K562 (cell line): ENCODE results near the gene TCF7. TPM values are rescaled to one million over a fixed set of nuclear protein-coding genes. Genes with fewer than 3 reads are reported as not detected.

Experiments used
- DMBX1 ChIP-seq: fragments of 250-450 bp; sonication (Bioruptor Pico); IDR thresholded peaks from 2 replicates; pipeline ENCODE4 v1.8.0; 2022; ENCODE audit warnings: inconsistent platforms, mild to moderate bottlenecking, moderate library complexity, borderline replicate concordance
- ERF ChIP-seq: fragments of 450-650 bp; formaldehyde crosslinking; IDR thresholded peaks from 2 replicates; pipeline ENCODE4 v1.4.0; 2020; ENCODE audit warnings: mild to moderate bottlenecking, mixed read lengths
- HDAC8 ChIP-seq: fragments of 450-650 bp; IDR thresholded peaks from 2 replicates; pipeline ENCODE4 v1.6.1; 2016; ENCODE audit warnings: mild to moderate bottlenecking, missing genetic modification characterization, moderate library complexity, missing compliant biosample characterization
- PATZ1 ChIP-seq: fragments of 250-450 bp; sonication (Bioruptor Pico); IDR thresholded peaks from 2 replicates; pipeline ENCODE4 v1.5.0; 2020; ENCODE audit warnings: mild to moderate bottlenecking, borderline replicate concordance
- PHB2 ChIP-seq: fragments of 450-650 bp; IDR thresholded peaks from 2 replicates; pipeline ENCODE4 v1.6.1; 2017; ENCODE audit warnings: low read depth
- SMAD4 ChIP-seq: fragments of 250-450 bp; sonication (Bioruptor Pico); conservative IDR thresholded peaks from 2 replicates; pipeline ENCODE4 v1.8.0; 2021; ENCODE audit warnings: inconsistent platforms, mild to moderate bottlenecking, moderate library complexity
- SOX6 ChIP-seq: fragments of 450-650 bp; IDR thresholded peaks from 2 replicates; pipeline ENCODE4 v1.6.1; 2014; ENCODE audit warnings: mild to moderate bottlenecking
- STAT6 ChIP-seq: sonication (generic); formaldehyde crosslinking; IDR thresholded peaks from 2 replicates; pipeline ENCODE4 v1.8.1; 2023; ENCODE audit warnings: mild to moderate bottlenecking, missing genetic modification reagents
- TAF9B ChIP-seq: fragments of 450-650 bp; IDR thresholded peaks from 2 replicates; pipeline ENCODE4 v1.6.1; 2018; ENCODE audit warnings: mild to moderate bottlenecking; ENCODE audit not compliant: partially characterized antibody
- TEAD1 ChIP-seq, 2 experiments: fragments of 450-650 bp in 1 of 2; sonication (generic) in 1 of 2; formaldehyde crosslinking; IDR thresholded peaks; 2 replicates each; pipeline versions ENCODE4 v1.4.0 to v1.8.0; 2020 to 2022; ENCODE audit warnings: mild to moderate bottlenecking in 2 of 2, missing genetic modification reagents in 1 of 2
- ZNF224 ChIP-seq: sonication (generic); formaldehyde crosslinking; IDR thresholded peaks from 2 replicates; pipeline ENCODE4 v1.8.0; 2022; ENCODE audit warnings: mild to moderate bottlenecking, missing genetic modification reagents
- ZNF232 ChIP-seq: sonication (generic); formaldehyde crosslinking; IDR thresholded peaks from 2 replicates; pipeline ENCODE4 v1.8.0; 2022; ENCODE audit warnings: mild to moderate bottlenecking, missing genetic modification reagents
- polyA plus RNA-seq, 8 experiments: library from polyadenylated mRNA; depleted of rRNA in 4 of 8; stranded (reverse) in 5 of 8; unstranded in 3 of 8; fragments of >200 nt; fragmentation: Nextera tagmentation in 2 of 8; fragmentation: Illumina TruSeq in 1 of 8; extraction: Ambion mirVana in 2 of 8; extraction: Trizol in 1 of 8; gene quantifications; 2 replicates each; pipeline versions ENCODE4 v1.2.1 to v1.2.3, GENCODE V29; 2011 to 2014; ENCODE audit warnings: inconsistent platforms in 1 of 8, missing spikeins in 1 of 8
- total RNA-seq, 7 experiments: library from RNA; depleted of rRNA in 6 of 7; stranded (reverse); fragments of >200 nt in 6 of 7; fragmentation: Illumina TruSeq in 2 of 7; extraction: Trizol in 2 of 7; gene quantifications; 2 replicates each; pipeline versions ENCODE4 v1.2.1 to v1.2.3, GENCODE V29; 2011 to 2021; ENCODE audit warnings: low replicate concordance in 1 of 7
- TF ChIP-seq, protein P1 (sequence below): sonication (generic); formaldehyde crosslinking; IDR thresholded peaks from 2 replicates; pipeline ENCODE4 v1.8.0; 2023; ENCODE audit warnings: mild to moderate bottlenecking, missing genetic modification reagents
- TF ChIP-seq, protein P2 (sequence below): sonication (generic); formaldehyde crosslinking; IDR thresholded peaks from 2 replicates; pipeline ENCODE4 v1.8.0; 2023; ENCODE audit warnings: mild to moderate bottlenecking, missing genetic modification reagents

The TCF7 gene
- total and polyA plus RNA-seq, 9 of the 15 experiments (the other 6 are each of a cell fraction or from before 2014, with no cell fraction given), result 1.6 to 14.9 (median 4.2) TPM

GRCh38 chr5:134176511-134177368 is 62.3 kb downstream of the TCF7 start, which contains the start of gene SKP1 (continued):
- TF ChIP-seq, protein P1, sequence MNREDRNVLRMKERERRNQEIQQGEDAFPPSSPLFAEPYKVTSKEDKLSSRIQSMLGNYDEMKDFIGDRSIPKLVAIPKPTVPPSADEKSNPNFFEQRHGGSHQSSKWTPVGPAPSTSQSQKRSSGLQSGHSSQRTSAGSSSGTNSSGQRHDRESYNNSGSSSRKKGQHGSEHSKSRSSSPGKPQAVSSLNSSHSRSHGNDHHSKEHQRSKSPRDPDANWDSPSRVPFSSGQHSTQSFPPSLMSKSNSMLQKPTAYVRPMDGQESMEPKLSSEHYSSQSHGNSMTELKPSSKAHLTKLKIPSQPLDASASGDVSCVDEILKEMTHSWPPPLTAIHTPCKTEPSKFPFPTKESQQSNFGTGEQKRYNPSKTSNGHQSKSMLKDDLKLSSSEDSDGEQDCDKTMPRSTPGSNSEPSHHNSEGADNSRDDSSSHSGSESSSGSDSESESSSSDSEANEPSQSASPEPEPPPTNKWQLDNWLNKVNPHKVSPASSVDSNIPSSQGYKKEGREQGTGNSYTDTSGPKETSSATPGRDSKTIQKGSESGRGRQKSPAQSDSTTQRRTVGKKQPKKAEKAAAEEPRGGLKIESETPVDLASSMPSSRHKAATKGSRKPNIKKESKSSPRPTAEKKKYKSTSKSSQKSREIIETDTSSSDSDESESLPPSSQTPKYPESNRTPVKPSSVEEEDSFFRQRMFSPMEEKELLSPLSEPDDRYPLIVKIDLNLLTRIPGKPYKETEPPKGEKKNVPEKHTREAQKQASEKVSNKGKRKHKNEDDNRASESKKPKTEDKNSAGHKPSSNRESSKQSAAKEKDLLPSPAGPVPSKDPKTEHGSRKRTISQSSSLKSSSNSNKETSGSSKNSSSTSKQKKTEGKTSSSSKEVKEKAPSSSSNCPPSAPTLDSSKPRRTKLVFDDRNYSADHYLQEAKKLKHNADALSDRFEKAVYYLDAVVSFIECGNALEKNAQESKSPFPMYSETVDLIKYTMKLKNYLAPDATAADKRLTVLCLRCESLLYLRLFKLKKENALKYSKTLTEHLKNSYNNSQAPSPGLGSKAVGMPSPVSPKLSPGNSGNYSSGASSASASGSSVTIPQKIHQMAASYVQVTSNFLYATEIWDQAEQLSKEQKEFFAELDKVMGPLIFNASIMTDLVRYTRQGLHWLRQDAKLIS (CRISPR knock-in tag), result peak; percentile 99
- TF ChIP-seq ZNF232 (CRISPR knock-in tag) (peak; percentile 87; the same call in 1 of the 2 replicates), HDAC8 (0 out of 2 replicates have a peak, but pooled peaks have one; percentile 24), DMBX1 (CRISPR knock-in tag) (no peak), PATZ1 (CRISPR knock-in tag) (no peak), ZNF224 (CRISPR knock-in tag) (no peak; the same call in 1 of the 2 replicates), TAF9B (peak; percentile 80), ERF (CRISPR knock-in tag) (peak; percentile 81), SMAD4 (peak; percentile 56), STAT6 (CRISPR knock-in tag) (peak; percentile 75; the same call in 1 of the 2 replicates), SOX6 (peak; percentile 46; the same call in 1 of the 2 replicates), PHB2 (no peak), TEAD1 (CRISPR knock-in tag; IDR thresholded peaks at IDR 0.05) (peak in 1 of 2 experiments; percentile 74; a peak in 1 of 4 replicates)
- TF ChIP-seq, protein P2, sequence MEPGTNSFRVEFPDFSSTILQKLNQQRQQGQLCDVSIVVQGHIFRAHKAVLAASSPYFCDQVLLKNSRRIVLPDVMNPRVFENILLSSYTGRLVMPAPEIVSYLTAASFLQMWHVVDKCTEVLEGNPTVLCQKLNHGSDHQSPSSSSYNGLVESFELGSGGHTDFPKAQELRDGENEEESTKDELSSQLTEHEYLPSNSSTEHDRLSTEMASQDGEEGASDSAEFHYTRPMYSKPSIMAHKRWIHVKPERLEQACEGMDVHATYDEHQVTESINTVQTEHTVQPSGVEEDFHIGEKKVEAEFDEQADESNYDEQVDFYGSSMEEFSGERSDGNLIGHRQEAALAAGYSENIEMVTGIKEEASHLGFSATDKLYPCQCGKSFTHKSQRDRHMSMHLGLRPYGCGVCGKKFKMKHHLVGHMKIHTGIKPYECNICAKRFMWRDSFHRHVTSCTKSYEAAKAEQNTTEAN (CRISPR knock-in tag), result peak; percentile 44; the same call in 1 of the 2 replicates
